ENCODE measurements around the gene SCARB1.

- TF ChIP-seq MAX (IDR thresholded peaks at IDR 0.05; ENCODE audit: insufficient read depth, insufficient read length): no peak
- TF ChIP-seq EZH2 (IDR thresholded peaks at IDR 0.05; ENCODE audit: borderline replicate concordance, low read depth, low read length, severe bottlenecking): no peak
- no peak for TF ChIP-seq CTCF (IDR thresholded peaks at IDR 0.05; ENCODE audit: extremely low read depth in 1 of 2, insufficient read depth in 1 of 2, low read depth in 1 of 2, low read length in 2 of 2)
- no peak for TF ChIP-seq POLR2A (IDR thresholded peaks at IDR 0.05; ENCODE audit: low read depth, low read length)
These were observed 127.3 kb downstream of the SCARB1 start for GRCh38 chr12:124736115-124737039.
